WTC11 (cell line): ENCODE results near the gene PITPNM3. TPM values are rescaled to one million over a fixed set of nuclear protein-coding genes. Genes with fewer than 3 reads are reported as not detected.
A peak's percentile ranks its signal among the peaks of the same experiment; 100 is the strongest.

Experiments used
- ATAC-seq: fragments of 200-7000 bp; cut with Tn5 transposase; 2 replicates; pipeline ENCODE4 v1.10.0; 2021; ENCODE audit warnings: mild to moderate bottlenecking, moderate library complexity
- CTCF ChIA-PET: fragments of 300-600 bp; sonication (Branson Sonifier 250); formaldehyde crosslinking; loops from one replicate; lab custom pipeline; 2021; ENCODE audit warnings: antibody characterized with exemption; lab: Charles Lee
- POLR2A ChIA-PET: fragments of 350-600 bp; sonication (Branson Sonifier 250); formaldehyde crosslinking; loops from one replicate; lab custom pipeline; 2021; ENCODE audit warnings: antibody characterized with exemption; lab: Charles Lee
- DNase-seq: peaks from one replicate; pipeline ENCODE4 v3.0.0; 2021; ENCODE audit warnings: low spot score
- H3K27ac Mint-ChIP-seq: 2 replicates; pipeline ENCODE4 v1.8.0; 2021; ENCODE audit warnings: mixed read lengths
- H3K27me3 Mint-ChIP-seq: 2 replicates; pipeline ENCODE4 v1.8.0; 2021; ENCODE audit warnings: low read depth, mild to moderate bottlenecking, moderate library complexity, mixed read lengths
- H3K36me3 Mint-ChIP-seq: 2 replicates; pipeline ENCODE4 v1.8.0; 2021; ENCODE audit warnings: mixed read lengths
- H3K4me1 Mint-ChIP-seq: 2 replicates; pipeline ENCODE4 v1.8.0; 2022; ENCODE audit warnings: mixed read lengths
- H3K4me3 Mint-ChIP-seq: 2 replicates; pipeline ENCODE4 v1.8.0; 2021; ENCODE audit warnings: mild to moderate bottlenecking, moderate library complexity, mixed read lengths
- H3K9me3 Mint-ChIP-seq: 2 replicates; pipeline ENCODE4 v1.8.0; 2021; ENCODE audit warnings: mixed read lengths
- AR ChIP-seq: fragments of 250-450 bp; sonication (Bioruptor Pico); IDR thresholded peaks from 2 replicates; pipeline ENCODE4 v1.9.0; 2021; ENCODE audit warnings: mild to moderate bottlenecking
- EMX1 ChIP-seq: fragments of 250-450 bp; sonication (Bioruptor Pico); IDR thresholded peaks from 2 replicates; pipeline ENCODE4 v1.8.0; 2021; ENCODE audit warnings: mild to moderate bottlenecking
- ETV6 ChIP-seq: sonication (generic); formaldehyde crosslinking; IDR thresholded peaks from 2 replicates; pipeline ENCODE4 v1.8.1; 2022; ENCODE audit warnings: mild to moderate bottlenecking, missing genetic modification reagents
- FOXJ3 ChIP-seq: sonication (generic); formaldehyde crosslinking; IDR thresholded peaks from 2 replicates; pipeline ENCODE4 v1.9.0; 2021; ENCODE audit warnings: missing genetic modification reagents, mild to moderate bottlenecking, borderline replicate concordance
- GRHL2 ChIP-seq: fragments of 250-450 bp; sonication (Bioruptor Pico); IDR thresholded peaks from 2 replicates; pipeline ENCODE4 v1.8.0; 2022; ENCODE audit warnings: mild to moderate bottlenecking, moderate library complexity; ENCODE audit not compliant: insufficient replicate concordance, severe bottlenecking
- GTF2I ChIP-seq: fragments of 250-450 bp; sonication (Bioruptor Pico); conservative IDR thresholded peaks from 2 replicates; pipeline ENCODE4 v1.4.0; 2021; ENCODE audit warnings: mild to moderate bottlenecking
- MAX ChIP-seq: sonication (generic); formaldehyde crosslinking; IDR thresholded peaks from 2 replicates; pipeline ENCODE4 v1.8.0; 2022; ENCODE audit warnings: mild to moderate bottlenecking, missing genetic modification reagents
- MLX ChIP-seq: sonication (generic); formaldehyde crosslinking; IDR thresholded peaks from 2 replicates; pipeline ENCODE4 v1.8.1; 2023; ENCODE audit warnings: mild to moderate bottlenecking, missing genetic modification reagents, moderate library complexity
- NFYB ChIP-seq: sonication (generic); formaldehyde crosslinking; conservative IDR thresholded peaks from 2 replicates; pipeline ENCODE4 v1.8.0; 2022; ENCODE audit warnings: low read depth, missing genetic modification reagents
- OVOL2 ChIP-seq: fragments of 250-450 bp; sonication (Bioruptor Pico); IDR thresholded peaks from 2 replicates; pipeline ENCODE4 v1.9.0; 2021; ENCODE audit warnings: mild to moderate bottlenecking, borderline replicate concordance
- PRRX2 ChIP-seq: fragments of 250-450 bp; sonication (Bioruptor Pico); IDR thresholded peaks from 2 replicates; pipeline ENCODE4 v1.8.0; 2021; ENCODE audit warnings: mild to moderate bottlenecking
- SMAD3 ChIP-seq: sonication (generic); formaldehyde crosslinking; IDR thresholded peaks from 2 replicates; pipeline ENCODE4 v1.8.0; 2022; ENCODE audit warnings: missing genetic modification reagents, mild to moderate bottlenecking, borderline replicate concordance
- ZBTB43 ChIP-seq: sonication (generic); formaldehyde crosslinking; IDR thresholded peaks from 2 replicates; pipeline ENCODE4 v1.8.1; 2023; ENCODE audit warnings: mild to moderate bottlenecking, missing genetic modification reagents
- ZNF121 ChIP-seq: sonication (generic); formaldehyde crosslinking; IDR thresholded peaks from 2 replicates; pipeline ENCODE4 v1.8.0; 2023; ENCODE audit warnings: missing genetic modification reagents
- ZNF219 ChIP-seq: sonication (generic); formaldehyde crosslinking; IDR thresholded peaks from 2 replicates; pipeline ENCODE4 v1.8.0; 2023; ENCODE audit warnings: missing genetic modification reagents, mild to moderate bottlenecking, borderline replicate concordance
- ZNF263 ChIP-seq: sonication (generic); formaldehyde crosslinking; IDR thresholded peaks from 2 replicates; pipeline ENCODE4 v1.8.1; 2022; ENCODE audit warnings: low read depth, mild to moderate bottlenecking, moderate library complexity, missing genetic modification reagents
- ZNF317 ChIP-seq: sonication (generic); formaldehyde crosslinking; IDR thresholded peaks from 2 replicates; pipeline ENCODE4 v1.8.1; 2023; ENCODE audit warnings: low read depth, mild to moderate bottlenecking, moderate library complexity, missing genetic modification reagents, borderline replicate concordance
- ZNF425 ChIP-seq: fragments of 250-450 bp; sonication (Bioruptor Pico); conservative IDR thresholded peaks from 2 replicates; pipeline ENCODE4 v1.9.0; 2021; ENCODE audit warnings: mild to moderate bottlenecking
- ZNF671 ChIP-seq: fragments of 250-450 bp; sonication (Bioruptor Pico); IDR thresholded peaks from 2 replicates; pipeline ENCODE4 v1.8.0; 2021; ENCODE audit warnings: mild to moderate bottlenecking
- total RNA-seq: library from RNA; stranded (reverse); gene quantifications from 3 replicates; pipeline ENCODE4 v1.2.3, GENCODE V29; 2021

The PITPNM3 gene
- total RNA-seq, 1 experiment from 2014 or later: 2.8 TPM

- no peak for TF ChIP-seq AR
- TF ChIP-seq ZNF671 (CRISPR knock-in tag): no peak
These were observed 92.5 kb downstream of the PITPNM3 start (continued) for GRCh38 chr17:6463616-6464445.

GRCh38 chr17:6462692-6463091, 93.7 kb downstream of the PITPNM3 start:
- TF ChIP-seq ZNF263 (peak; percentile 95), ZNF425 (CRISPR knock-in tag) (no peak), NFYB (CRISPR knock-in tag) (no peak), MAX (CRISPR knock-in tag) (no peak), EMX1 (CRISPR knock-in tag) (no peak)
- CTCF ChIA-PET: interaction anchor here (4.5 kb wide), 1 partner anchor 10 kb away, joined by 36 read pairs; no protein-coding TSS in a partner anchor
- H3K9me3 Mint-ChIP-seq: peaks cover 2% of the 10 kb centered on the region; the same call in 1 of the 2 replicates
- H3K27me3 Mint-ChIP-seq: no peaks in the 10 kb centered on the region
- H3K4me1 Mint-ChIP-seq: peaks cover 23% of the 10 kb centered on the region
- DNase-seq (no peak), ATAC-seq (no peak)
- POLR2A ChIA-PET: interaction anchor here (0.9 to 1.1 kb wide), 2 partner anchors 30 to 33 kb away, joined by 3 read pairs; no protein-coding TSS in a partner anchor
- no peaks in the 10 kb centered on the region for H3K36me3 Mint-ChIP-seq
- H3K4me3 Mint-ChIP-seq: no peak overlapping the region
- no peak overlapping the region for H3K27ac Mint-ChIP-seq

- Mint-ChIP-seq H3K27me3 (no peaks in the 10 kb centered on the region), H3K4me1 (peaks cover 23% of the 10 kb centered on the region)
These were observed 94.4 kb downstream of the PITPNM3 start for GRCh38 chr17:6461792-6462524.

GRCh38 chr17:6461246-6461645, 95.1 kb downstream of the PITPNM3 start:
- ChIA-PET CTCF (interaction anchor here (1.0 to 4.5 kb wide), 2 partner anchors 11 to 34 kb away, joined by 4 to 36 read pairs; no protein-coding TSS in a partner anchor), POLR2A (interaction anchor here (1.0 kb wide), 1 partner anchor 17 kb away, joined by 3 read pairs; the partner anchor contains the start of gene PIMREG)
- TF ChIP-seq ZNF121 (no peak), ETV6 (CRISPR knock-in tag) (no peak), ZBTB43 (no peak), MLX (no peak), FOXJ3 (CRISPR knock-in tag) (no peak), ZNF317 (CRISPR knock-in tag) (no peak), GRHL2 (no peak), PRRX2 (CRISPR knock-in tag) (no peak), OVOL2 (CRISPR knock-in tag) (no peak), SMAD3 (CRISPR knock-in tag) (no peak), ZNF219 (CRISPR knock-in tag) (no peak)

More at GRCh38 chr17:6461792-6462524, 94.4 kb downstream of the PITPNM3 start:
- peak overlapping the region; percentile 18; the same call in 1 of the 2 replicates for H3K4me3 Mint-ChIP-seq
- ChIA-PET POLR2A (interaction anchor here (0.9 to 1.1 kb wide), 3 partner anchors 18 to 34 kb away, joined by 3 read pairs; partner anchors contain the start of gene PIMREG), CTCF (interaction anchor here (1.0 to 4.5 kb wide), 2 partner anchors 10 to 34 kb away, joined by 4 to 36 read pairs; no protein-coding TSS in a partner anchor)
- no peaks in the 10 kb centered on the region for H3K36me3 Mint-ChIP-seq
- TF ChIP-seq GTF2I: peak; percentile 88
- no peak for TF ChIP-seq FOXJ3 (CRISPR knock-in tag)
- ATAC-seq: peak; percentile 84
- DNase-seq: peak; percentile 40
- H3K9me3 Mint-ChIP-seq: no peaks in the 10 kb centered on the region
- H3K27ac Mint-ChIP-seq: no peak overlapping the region

More at GRCh38 chr17:6461246-6461645, 95.1 kb downstream of the PITPNM3 start:
- H3K36me3 Mint-ChIP-seq: no peaks in the 10 kb centered on the region
- no peak overlapping the region for H3K4me3 Mint-ChIP-seq
- H3K4me1 Mint-ChIP-seq: peaks cover 23% of the 10 kb centered on the region
- ATAC-seq (no peak), DNase-seq (no peak)
- H3K9me3 Mint-ChIP-seq: no peaks in the 10 kb centered on the region
- H3K27me3 Mint-ChIP-seq: no peaks in the 10 kb centered on the region; the same call in 1 of the 2 replicates
- H3K27ac Mint-ChIP-seq: peak overlapping the region; percentile 32; the same call in 1 of the 2 replicates
